NOMO-1 treated with dmso at 0.1 percent for 144 hours (cell line): ENCODE measurements around the gene MGMT.

Experiments
- DNase-seq: peaks from one replicate; lab custom pipeline; 2025; ENCODE audit not compliant: unreplicated experiment; lab: John Stamatoyannopoulos, UW

Gene MGMT

GRCh38 chr10:129494176-129494575 is 27.1 kb downstream of the MGMT start:
- no peak for DNase-seq

- DNase-seq, result no peak
These were observed 27.7 kb downstream of the MGMT start for GRCh38 chr10:129494740-129495139.

GRCh38 chr10:129495256-129495655 is 28.2 kb downstream of the MGMT start:
- no peak for DNase-seq

- no peak for DNase-seq
These were observed 28.7 kb downstream of the MGMT start for GRCh38 chr10:129495698-129496097.

DNA sequence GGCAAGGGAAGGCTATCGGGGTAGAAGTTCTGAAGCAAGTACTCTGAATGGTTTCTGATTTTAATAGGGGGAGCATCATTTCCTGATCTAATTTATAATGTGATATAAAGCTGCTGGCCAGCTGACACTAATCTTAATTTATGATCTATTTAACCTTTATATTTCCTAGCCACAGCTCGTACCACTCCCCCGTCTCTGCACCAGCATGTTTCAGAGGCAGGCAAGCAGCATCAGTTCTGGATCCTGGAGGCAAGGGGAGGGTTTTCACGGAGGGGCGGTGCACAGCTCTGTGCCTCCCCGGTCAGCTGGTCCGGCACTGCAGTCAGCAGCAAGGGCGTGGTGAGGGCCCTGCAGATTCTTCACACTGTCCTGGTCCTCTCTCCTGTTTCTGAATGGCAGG is 30.0 kb downstream of the MGMT start:
- DNase-seq, result no peak

DNA sequence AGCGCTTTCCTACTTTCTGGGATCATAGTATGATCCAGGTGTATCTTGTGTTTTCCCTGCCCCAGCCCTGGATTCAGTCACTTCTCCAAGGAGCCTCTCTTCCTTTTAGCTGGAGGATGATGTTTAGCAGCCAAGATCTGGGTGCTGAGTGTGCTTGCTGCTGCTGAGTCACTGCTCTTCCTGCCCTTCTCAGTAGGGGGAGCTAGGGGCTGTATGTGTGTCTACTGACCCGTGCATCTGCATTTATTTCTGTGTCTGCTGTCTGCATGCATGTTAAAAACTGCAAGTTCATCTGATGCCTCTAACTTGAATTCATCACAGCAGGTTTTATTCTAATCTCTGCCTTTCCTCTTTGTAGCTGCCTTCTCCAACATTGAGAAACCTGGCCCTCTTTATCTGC is 31.6 kb downstream of the MGMT start:
- no peak for DNase-seq

DNA sequence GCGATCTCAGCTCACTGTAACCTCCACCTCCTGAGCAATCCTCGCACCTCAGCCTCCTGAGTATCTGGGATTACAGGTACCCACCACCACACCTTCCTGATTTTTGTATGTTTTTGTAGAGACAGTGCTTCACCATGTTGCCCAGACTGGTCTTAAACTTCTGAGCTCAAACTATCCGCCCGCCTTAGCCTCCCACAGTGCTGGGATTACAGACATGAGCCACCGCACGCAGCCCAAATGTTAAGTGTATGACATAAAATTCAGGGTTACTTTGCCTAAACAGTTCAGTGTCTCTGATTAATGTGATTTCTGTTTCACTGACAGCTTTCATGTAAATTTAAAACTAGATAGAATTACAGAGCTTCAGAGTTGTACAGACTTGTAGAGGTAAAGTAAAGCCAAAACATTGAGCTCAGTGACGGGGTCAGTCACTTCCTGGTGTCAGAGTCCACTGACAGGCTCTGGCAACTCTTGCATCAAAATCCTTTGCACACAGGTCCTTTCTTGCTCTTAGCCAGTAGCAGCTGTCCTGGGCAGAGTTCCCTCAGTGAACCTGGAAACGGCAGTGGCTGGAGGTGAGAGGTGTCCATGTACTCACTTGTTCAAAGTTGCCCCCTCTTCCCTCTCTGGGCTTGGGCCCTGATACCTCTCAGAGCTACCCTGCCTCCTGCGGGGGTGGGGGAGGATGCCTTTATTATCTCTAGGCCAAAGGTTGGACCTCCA is 33.7 kb downstream of the MGMT start:
- DNase-seq, result no peak

DNA sequence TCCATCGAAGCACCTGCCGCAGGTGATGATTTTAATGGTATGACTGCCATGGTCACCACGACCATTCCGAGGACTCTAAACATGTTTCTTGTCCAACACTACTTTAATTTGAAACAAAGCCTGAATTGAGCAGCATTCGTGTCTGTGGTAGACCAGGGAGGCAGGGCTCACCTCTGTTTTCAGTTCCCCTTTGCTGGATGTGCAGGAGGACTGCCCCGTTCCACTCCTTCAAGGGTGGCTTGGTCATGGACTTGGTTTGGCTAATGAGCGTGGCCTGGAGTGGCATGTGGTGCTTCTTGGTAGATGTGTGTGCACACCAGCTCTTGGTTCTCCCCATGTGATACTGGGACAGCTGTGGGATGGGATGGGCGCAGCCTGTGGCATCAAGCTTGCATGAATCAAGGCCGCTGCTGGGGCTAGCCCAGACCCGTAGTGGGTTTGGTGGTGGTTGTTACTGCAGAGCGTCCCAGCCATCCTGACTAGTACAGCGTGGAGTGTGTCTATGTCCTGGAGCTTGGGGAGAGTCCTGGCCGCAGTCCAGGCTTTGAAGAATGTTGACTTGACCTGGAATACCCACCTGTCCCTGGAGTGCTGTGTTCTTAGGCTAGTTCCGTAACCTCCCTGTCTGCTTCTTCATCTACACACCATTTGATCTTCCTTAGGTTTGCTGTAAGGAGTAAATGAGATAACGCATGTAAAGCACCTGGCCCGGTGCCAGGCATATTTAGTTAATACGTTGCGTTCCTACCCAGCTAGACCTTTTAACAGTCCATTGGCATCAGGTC is 34.8 kb downstream of the MGMT start:
- no peak for DNase-seq

- DNase-seq, result no peak
These were observed 35.4 kb downstream of the MGMT start for GRCh38 chr10:129502448-129502847.

DNA sequence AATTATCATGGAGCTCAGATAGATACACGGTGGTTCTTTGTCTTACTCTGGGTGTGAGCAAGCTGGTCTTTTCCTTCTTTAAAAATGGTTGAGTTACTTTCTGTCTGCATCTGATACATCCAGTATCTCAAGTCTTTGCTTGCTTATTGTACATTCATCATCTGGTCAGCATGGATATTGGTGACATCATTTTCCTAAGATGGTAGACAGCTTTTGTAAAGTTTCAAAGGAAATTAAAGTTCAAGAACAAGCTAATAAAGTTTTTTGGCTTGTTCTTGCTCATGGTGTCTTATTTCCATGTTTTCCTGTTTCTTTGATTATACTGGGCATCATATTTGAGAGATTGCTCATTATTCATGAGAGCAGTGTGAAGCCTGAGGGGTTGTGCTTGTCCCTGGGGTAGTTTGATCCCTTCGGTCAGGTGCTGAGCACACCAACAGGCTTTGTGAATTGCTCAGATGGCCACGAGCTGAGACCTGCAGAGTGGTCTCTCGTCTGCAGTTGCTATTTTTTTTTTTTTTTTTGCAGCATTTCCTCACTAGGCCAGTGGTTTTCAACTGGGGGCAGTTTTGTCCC is 38.5 kb downstream of the MGMT start:
- no peak for DNase-seq

- no peak for DNase-seq
These were observed 39.2 kb downstream of the MGMT start for GRCh38 chr10:129506101-129506797.

- no peak for DNase-seq
These were observed 40.3 kb downstream of the MGMT start for GRCh38 chr10:129507216-129507889.

GRCh38 chr10:129509155-129509554 is 42.1 kb downstream of the MGMT start:
- no peak for DNase-seq

GRCh38 chr10:129509835-129510234 is 42.8 kb downstream of the MGMT start:
- DNase-seq, result no peak

- no peak for DNase-seq
These were observed 44.0 kb downstream of the MGMT start for GRCh38 chr10:129511086-129511485.

DNA sequence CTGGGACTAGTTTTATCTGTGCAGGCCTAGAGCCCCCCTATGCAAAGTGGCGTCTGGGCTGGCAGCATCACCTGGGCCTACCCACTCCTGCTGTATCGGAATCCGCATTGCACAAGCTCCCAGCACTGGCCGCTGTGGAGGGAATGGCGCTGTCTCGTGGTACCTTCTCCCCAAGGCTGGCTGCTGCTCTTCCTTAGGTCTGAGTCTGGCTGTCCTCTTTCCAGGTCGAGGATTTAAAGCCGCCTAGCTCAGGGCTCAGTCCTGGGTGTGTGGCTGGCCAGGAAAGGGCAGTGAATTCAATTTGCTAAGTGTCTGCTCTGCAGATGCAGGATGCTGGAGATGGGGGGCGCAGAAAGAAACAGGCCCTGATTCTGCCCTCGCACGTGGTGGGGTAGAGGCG is 44.7 kb downstream of the MGMT start:
- DNase-seq, result no peak

- DNase-seq, result no peak
These were observed 46.3 kb downstream of the MGMT start for GRCh38 chr10:129513312-129513711.

GRCh38 chr10:129514568-129515451 is 47.8 kb downstream of the MGMT start:
- no peak for DNase-seq

- DNase-seq, result no peak
These were observed 50.0 kb downstream of the MGMT start for GRCh38 chr10:129516846-129517679.
